Stimulated activated CD8-positive, alpha-beta memory T cell treated with anti-CD3 and anti-CD28 coated beads, Interleukin-15, amount 100 ng/mL, for 4 hours (primary cell): ENCODE results near the gene RNF31.
"Not testable (repeated sequence)": the region's sequence is repeated elsewhere in the genome, so short reads cannot be mapped to it uniquely, and the experiment has no call there.

ENCODE experiments used
- DNase-seq, 2 donors: peaks; one replicate each; pipeline ENCODE4 v3.0.0-alpha.2; 2020; ENCODE audit warnings: low read depth in 2 of 2

The RNF31 gene

GRCh38 chr14:24202538-24202937 is 55.2 kb downstream of the RNF31 start:
- DNase-seq: not testable (repeated sequence)

GRCh38 chr14:24203249-24203886 is 56.1 kb downstream of the RNF31 start:
- not testable (repeated sequence) for DNase-seq

- no peak for DNase-seq
These were observed 57.2 kb downstream of the RNF31 start for GRCh38 chr14:24204163-24205146.

GRCh38 chr14:24206260-24207103 is 59.2 kb downstream of the RNF31 start:
- no peak for DNase-seq

GRCh38 chr14:24207104-24207551 is 59.8 kb downstream of the RNF31 start:
- no peak for DNase-seq

GRCh38 chr14:24207625-24208024 is 60.3 kb downstream of the RNF31 start:
- no peak for DNase-seq
